HT1080 (cell line): ENCODE data around the gene N4BP2L2. TPM values are rescaled to one million over a fixed set of nuclear protein-coding genes. Genes with fewer than 3 reads are reported as not detected.

Experiments
- small RNA-seq: library from RNA; depleted of rRNA; stranded (forward); fragments of <200 nt; gene quantifications from one replicate; pipeline ENCODE3, GENCODE V24; 2014
- total RNA-seq: library from RNA; depleted of rRNA; stranded (reverse); fragments of >200 nt; shearing (Covaris generic); gene quantifications from 2 replicates; pipeline ENCODE4 v1.2.3, GENCODE V29; 2014; rRNA removed

N4BP2L2 gene
- total RNA-seq, 1 experiment from 2014 or later, result 41.7 TPM

Small RNAs within 50 kb of the gene (small RNA-seq; reads per million reads assigned to genes)
- not detected for gene RF00190

Other genes with a start within 250 kb of the N4BP2L2 start
- not detected in 2 replicates for gene ZAR1L, start 223.4 kb downstream of the N4BP2L2 start, total RNA-seq
- 8.0 and 10.1 TPM in 2 replicates for gene BRCA2, start 223.3 kb downstream of the N4BP2L2 start, total RNA-seq
- gene N4BP2L1, start 110.7 kb downstream of the N4BP2L2 start, total RNA-seq, result 0.87 and 0.93 TPM in 2 replicates
- gene PDS5B, start 47.7 kb upstream of the N4BP2L2 start, total RNA-seq, result 13.1 and 17.0 TPM in 2 replicates